HUES64 (cell line): ENCODE measurements around the gene CSKMT. TPM values are rescaled to one million over a fixed set of nuclear protein-coding genes. Genes with fewer than 3 reads are reported as not detected.
A peak's percentile ranks its signal among the peaks of the same experiment; 100 is the strongest.
"Not testable (repeated sequence)": the region's sequence is repeated elsewhere in the genome, so short reads cannot be mapped to it uniquely, and the experiment has no call there.

Experiments used
- H3K27ac ChIP-seq: 2 replicates; pipeline ENCODE4 v1.7.0; 2013; ENCODE audit warnings: low read depth, low read length, inconsistent platforms
- H3K27me3 ChIP-seq: 2 replicates; pipeline ENCODE4 v1.6.1; 2013; ENCODE audit warnings: mild to moderate bottlenecking, low read length; ENCODE audit not compliant: insufficient read depth
- H3K36me3 ChIP-seq: 2 replicates; pipeline ENCODE4 v1.6.1; 2013; ENCODE audit warnings: mild to moderate bottlenecking, low read length; ENCODE audit not compliant: insufficient read depth
- H3K4me1 ChIP-seq: 2 replicates; pipeline ENCODE4 v1.6.1; 2013; ENCODE audit warnings: mild to moderate bottlenecking, low read length, moderate library complexity; ENCODE audit not compliant: insufficient read depth
- H3K4me3 ChIP-seq: 2 replicates; pipeline ENCODE4 v1.5.1; 2013; ENCODE audit warnings: mild to moderate bottlenecking, low read length, moderate library complexity
- H3K9ac ChIP-seq: 2 replicates; pipeline ENCODE4 v1.6.1; 2013; ENCODE audit warnings: mild to moderate bottlenecking, low read depth, low read length
- H3K9me3 ChIP-seq: 2 replicates; pipeline ENCODE4 v1.6.1; 2013; ENCODE audit warnings: low read depth, low read length; ENCODE audit not compliant: insufficient read depth
- WGBS: fragments of 150-250, 120-280 bp; methylation state at CpG from one replicate; pipeline ENCODE4 v1.1.7; 2013; ENCODE audit warnings: missing lambda C conversion rate; 5-methylcytosine and 5-hydroxymethylcytosine counted together
- polyA plus RNA-seq, 2 experiments: library from polyadenylated mRNA; stranded (reverse); fragments of 50-300 nt; gene quantifications; one replicate each; pipeline ENCODE4 v1.2.3, GENCODE V29; 2013

CSKMT gene
- polyA plus RNA-seq (2013, experiment 1 of 2): 248 TPM
- 241 TPM for polyA plus RNA-seq (2013, experiment 2 of 2)

DNA sequence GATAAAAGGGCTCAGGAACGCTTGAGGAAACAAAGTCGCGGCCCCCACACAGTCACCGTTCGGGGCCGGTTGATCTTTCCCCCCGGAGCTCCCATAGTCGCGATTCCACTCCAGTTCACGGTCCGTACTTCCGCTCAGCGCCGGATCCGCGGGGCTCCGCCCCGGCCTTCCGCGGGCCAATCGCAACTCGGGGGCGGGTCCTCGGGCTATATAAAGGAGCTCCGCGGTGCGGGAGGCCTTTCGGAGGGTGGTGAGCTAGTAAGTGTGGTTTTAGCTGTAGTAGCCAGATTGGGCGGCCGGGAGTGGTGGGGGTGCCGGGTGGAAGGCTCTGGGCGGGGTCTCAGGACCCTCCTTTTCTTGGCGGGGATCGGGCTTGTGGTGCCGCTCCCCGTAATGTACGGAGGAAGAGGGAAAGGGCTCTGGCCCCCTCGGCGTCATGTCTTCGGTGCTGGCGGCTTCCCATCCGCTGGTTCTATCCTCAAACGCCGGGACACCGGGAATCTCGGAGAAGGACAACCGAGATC, at the start of gene CSKMT, which contains the start of gene C11orf98:
Gene CSKMT, plus strand, starts transcription at position 238 of the 524 bp plus-strand sequence. CDS start 568 bp downstream, outside the sequence.
Gene C11orf98, minus strand, starts transcription at position 136 of the 524 bp plus-strand sequence. Its CDS starts 41 bp downstream, at position 95.
- under 1% methylated on average over 46 of the region's 47 CpGs for WGBS
- Histone ChIP-seq H3K27ac (peak within 1 kb of the TSS; percentile 98), H3K4me1 (peaks cover 9% of the 10 kb centered on the region; the same call in 1 of the 2 replicates), H3K4me3 (peak within 1 kb of the TSS; percentile 99), H3K9ac (peak within 1 kb of the TSS; percentile 100), H3K36me3 (peaks cover 42% of the 10 kb centered on the region), H3K9me3 (no peaks in the 10 kb centered on the region), H3K27me3 (no peaks in the 10 kb centered on the region)

- Histone ChIP-seq H3K27me3 (peaks cover 10% of the 10 kb centered on the region; the same call in 1 of the 2 replicates), H3K9ac (no peak overlapping the region), H3K9me3 (no peaks in the 10 kb centered on the region), H3K36me3 (peaks cover 7% of the 10 kb centered on the region; the same call in 1 of the 2 replicates), H3K4me1 (peaks cover 6% of the 10 kb centered on the region; the same call in 1 of the 2 replicates), H3K27ac (no peak overlapping the region), H3K4me3 (no peak overlapping the region)
- WGBS: 96% methylated on average over 7 of the region's 7 CpGs
Measured at GRCh38 chr11:62615521-62615920, 49.6 kb upstream of the CSKMT start.

DNA sequence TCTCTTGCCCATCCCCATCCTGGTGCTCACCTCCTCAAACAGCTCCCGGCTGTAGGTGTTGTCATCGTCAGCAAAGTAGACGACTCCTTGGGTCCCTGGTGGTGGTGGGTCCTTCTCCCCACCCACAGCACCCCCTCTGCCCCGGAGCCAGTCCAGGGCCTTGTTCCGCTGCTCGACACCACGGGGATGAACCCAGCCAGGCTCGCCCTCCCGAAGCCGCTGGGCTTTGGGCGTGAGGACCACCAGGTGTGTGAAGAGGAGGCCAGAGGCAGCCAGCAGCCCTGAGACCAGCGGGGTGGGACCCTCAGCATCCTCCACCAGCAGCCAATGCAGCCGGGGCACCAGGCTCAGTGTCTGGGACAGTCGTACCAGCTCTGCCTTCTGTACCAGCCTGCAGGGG, 48.2 kb upstream of the CSKMT start:
- not testable (repeated sequence) for H3K9ac ChIP-seq, H3K27me3 ChIP-seq, H3K27ac ChIP-seq, H3K9me3 ChIP-seq, H3K4me1 ChIP-seq, H3K4me3 ChIP-seq, H3K36me3 ChIP-seq
- 95% methylated on average over 12 of the region's 14 CpGs for WGBS

GRCh38 chr11:62621027-62621566, 44.0 kb upstream of the CSKMT start:
- Histone ChIP-seq H3K27ac (peak overlapping the region; percentile 91), H3K9ac (peak overlapping the region; percentile 87)
- WGBS: 30% methylated on average over 6 of the region's 8 CpGs

DNA sequence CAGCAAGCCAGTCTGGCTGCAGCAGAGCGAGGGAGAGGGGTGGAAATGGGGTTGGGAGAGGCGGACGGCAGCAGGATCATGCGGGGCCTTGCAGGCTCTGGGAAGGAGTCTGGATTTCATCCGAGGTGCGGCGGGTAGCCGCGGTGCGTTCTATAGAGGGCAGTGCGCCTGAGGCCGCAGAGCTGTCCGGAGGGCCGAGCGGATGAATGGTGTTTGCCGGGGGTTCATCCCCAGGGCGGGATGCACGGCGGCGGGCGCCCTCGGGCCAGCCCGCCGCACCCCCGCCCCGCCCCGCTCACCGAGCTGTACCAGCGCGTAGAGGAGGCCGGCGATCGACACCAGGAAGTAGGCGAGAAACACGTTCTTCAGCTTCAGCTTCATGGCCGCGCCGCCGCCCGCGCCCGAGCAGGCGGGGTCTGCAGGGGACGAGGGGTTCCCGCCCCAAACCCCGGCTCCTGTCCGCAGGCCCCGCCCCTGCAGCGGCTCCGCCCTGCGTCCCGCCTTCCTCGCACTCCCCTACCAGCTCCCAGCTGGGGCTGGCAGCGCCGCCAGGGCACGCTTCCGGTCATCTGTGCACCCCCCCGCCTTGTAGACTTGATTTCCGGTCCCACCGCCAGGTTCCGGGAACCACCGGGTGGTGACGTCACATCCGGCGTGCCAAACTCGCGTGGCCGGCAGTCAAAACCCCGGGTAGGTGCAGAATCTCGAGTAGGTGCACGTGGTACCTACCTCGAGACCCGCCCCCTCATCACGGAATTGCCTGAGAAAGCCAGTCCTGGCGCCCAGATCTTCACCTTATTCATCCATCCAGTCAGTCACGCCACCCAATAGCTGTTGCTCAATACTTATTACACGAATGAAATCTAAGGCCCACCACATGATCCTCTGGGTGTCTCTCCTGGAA, 43.3 kb upstream of the CSKMT start, which contains the start of gene B3GAT3:
Gene B3GAT3, minus strand, starts transcription at position 420 of the 904 bp plus-strand sequence. Its CDS starts 39 bp downstream, at position 381.
- peaks cover 20% of the 10 kb centered on the region for H3K36me3 ChIP-seq
- H3K27ac ChIP-seq: peak within 1 kb of the TSS; percentile 91
- no peaks in the 10 kb centered on the region for H3K9me3 ChIP-seq
- peak within 1 kb of the TSS; percentile 93 for H3K4me3 ChIP-seq
- H3K4me1 ChIP-seq: peaks cover 10% of the 10 kb centered on the region; the same call in 1 of the 2 replicates
- H3K9ac ChIP-seq: peak within 1 kb of the TSS; percentile 87
- H3K27me3 ChIP-seq: no peaks in the 10 kb centered on the region
- 3% methylated on average over 77 of the region's 77 CpGs for WGBS

More at GRCh38 chr11:62621027-62621566, 44.0 kb upstream of the CSKMT start:
- Histone ChIP-seq H3K27me3 (no peaks in the 10 kb centered on the region), H3K36me3 (peaks cover 17% of the 10 kb centered on the region), H3K4me1 (peaks cover 10% of the 10 kb centered on the region; the same call in 1 of the 2 replicates), H3K9me3 (no peaks in the 10 kb centered on the region), H3K4me3 (peak overlapping the region; percentile 93)

- Histone ChIP-seq H3K4me3 (peak overlapping the region; percentile 93), H3K27ac (peak overlapping the region; percentile 91), H3K27me3 (no peaks in the 10 kb centered on the region), H3K9ac (peak overlapping the region; percentile 21), H3K36me3 (peaks cover 27% of the 10 kb centered on the region), H3K9me3 (no peaks in the 10 kb centered on the region), H3K4me1 (peaks cover 10% of the 10 kb centered on the region; the same call in 1 of the 2 replicates)
- WGBS: 87% methylated on average over 6 of the region's 7 CpGs
Measured at GRCh38 chr11:62622476-62623089, 42.5 kb upstream of the CSKMT start.

DNA sequence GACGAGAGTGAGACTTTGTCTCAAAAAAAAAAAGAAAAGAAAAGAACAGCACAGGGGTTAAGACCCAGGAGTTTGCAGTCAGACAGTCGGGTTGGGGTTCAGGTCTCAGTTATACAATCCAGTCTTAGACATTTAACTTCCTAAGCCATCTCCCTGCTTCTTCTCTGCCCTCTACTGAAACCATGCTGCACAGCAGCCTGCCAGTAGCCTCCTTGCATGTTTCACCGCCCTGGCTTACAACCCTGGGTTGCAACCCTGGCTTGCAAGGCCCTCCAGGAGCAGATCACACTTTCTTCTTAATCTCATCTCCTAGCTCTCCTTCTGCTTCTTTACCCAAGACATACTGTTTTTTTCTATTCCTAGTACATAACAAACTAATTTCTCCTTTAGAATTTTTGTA, 37.4 kb upstream of the CSKMT start:
- WGBS: 92% methylated on average over 3 of the region's 3 CpGs
- Histone ChIP-seq H3K9me3 (no peaks in the 10 kb centered on the region), H3K27ac (no peak overlapping the region), H3K9ac (no peak overlapping the region), H3K36me3 (peaks cover 78% of the 10 kb centered on the region), H3K4me3 (no peak overlapping the region), H3K4me1 (no peaks in the 10 kb centered on the region), H3K27me3 (no peaks in the 10 kb centered on the region)

- H3K9ac ChIP-seq: no peak overlapping the region
- H3K4me1 ChIP-seq: no peaks in the 10 kb centered on the region
- 97% methylated on average over 6 of the region's 6 CpGs for WGBS
- no peak overlapping the region for H3K4me3 ChIP-seq
- H3K9me3 ChIP-seq: no peaks in the 10 kb centered on the region
- no peaks in the 10 kb centered on the region for H3K27me3 ChIP-seq
- no peak overlapping the region for H3K27ac ChIP-seq
- peaks cover 98% of the 10 kb centered on the region for H3K36me3 ChIP-seq
Measured at GRCh38 chr11:62632492-62632891, 32.6 kb upstream of the CSKMT start.

DNA sequence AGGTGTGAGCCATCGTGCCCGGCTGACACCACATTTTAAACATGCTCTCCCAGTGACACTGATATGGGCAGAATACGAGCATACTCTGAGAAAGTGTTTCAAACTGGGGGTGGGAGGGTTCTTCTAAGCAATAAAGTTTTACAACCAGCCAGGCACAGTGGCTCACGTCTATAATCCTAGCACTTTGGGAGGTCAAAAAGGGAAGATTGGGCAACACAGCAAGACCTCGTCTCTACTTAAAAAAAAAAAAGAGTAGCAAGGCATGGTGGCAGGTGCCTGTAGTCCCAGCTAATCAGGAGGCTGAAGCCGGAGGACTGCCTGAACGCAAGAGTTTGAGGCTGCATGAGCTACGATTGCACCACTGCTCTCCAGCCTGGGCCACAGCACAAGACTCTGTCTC, 20.9 kb upstream of the CSKMT start:
- H3K36me3 ChIP-seq: peaks cover 45% of the 10 kb centered on the region
- no peak overlapping the region for H3K4me3 ChIP-seq
- H3K27me3 ChIP-seq: no peaks in the 10 kb centered on the region
- no peaks in the 10 kb centered on the region for H3K9me3 ChIP-seq
- no peaks in the 10 kb centered on the region for H3K4me1 ChIP-seq
- WGBS: 98% methylated on average over 8 of the region's 8 CpGs
- no peak overlapping the region for H3K9ac ChIP-seq
- no peak overlapping the region for H3K27ac ChIP-seq

GRCh38 chr11:62645671-62645945, 19.5 kb upstream of the CSKMT start:
- H3K36me3 ChIP-seq: peaks cover 46% of the 10 kb centered on the region

More at GRCh38 chr11:62645671-62645945, 19.5 kb upstream of the CSKMT start:
- no peaks in the 10 kb centered on the region for H3K9me3 ChIP-seq
- H3K9ac ChIP-seq: peak overlapping the region; percentile 99
- H3K4me1 ChIP-seq: no peaks in the 10 kb centered on the region
- WGBS: 28% methylated on average over 11 of the region's 11 CpGs
- peak overlapping the region; percentile 92 for H3K4me3 ChIP-seq
- no peaks in the 10 kb centered on the region for H3K27me3 ChIP-seq
- H3K27ac ChIP-seq: peak overlapping the region; percentile 93
